ENCODE results near the gene GOLGA3.

Gene GOLGA3

DNA sequence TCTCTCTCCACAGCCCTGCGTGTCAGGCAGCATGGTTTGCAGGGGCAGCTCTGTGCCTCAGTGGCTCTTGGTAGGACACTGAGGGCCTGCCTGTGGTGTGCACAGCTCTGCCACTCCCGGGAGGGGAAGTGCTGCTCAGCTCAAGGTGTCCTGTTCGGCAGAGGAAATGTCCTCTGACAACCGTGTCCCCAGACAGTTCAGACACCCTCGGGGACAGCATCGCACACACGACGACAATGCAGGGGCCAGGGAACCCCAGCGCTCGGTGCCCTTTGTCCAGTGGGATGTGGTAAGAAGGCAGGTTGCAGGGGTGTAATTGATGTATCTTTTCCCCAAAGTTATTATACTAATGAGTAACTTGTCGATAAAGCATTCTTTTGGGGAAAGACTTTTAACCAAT lies 81.3 kb downstream of the GOLGA3 start:
- DNase-seq = no peak

DNA sequence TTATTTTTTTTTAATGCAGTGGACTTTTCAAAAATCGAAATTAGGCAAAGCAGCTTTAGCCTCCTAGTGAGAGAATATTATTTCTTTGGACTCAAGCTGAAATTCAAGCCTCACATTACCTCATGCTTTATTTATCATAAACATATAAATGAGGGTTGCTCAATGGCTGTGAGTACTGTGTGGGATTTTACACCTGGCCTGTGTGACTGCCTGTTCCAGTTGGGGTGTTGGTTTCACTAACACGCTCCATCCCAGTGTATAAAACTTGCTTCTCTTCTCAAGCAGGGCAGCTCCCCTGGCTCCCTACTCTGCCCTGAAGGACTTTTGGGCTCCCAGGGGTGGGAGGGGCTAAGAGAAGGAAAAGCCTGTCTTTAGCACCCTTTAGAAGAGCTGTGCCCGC lies 82.1 kb downstream of the GOLGA3 start:
- DNase-seq = no peak

DNA sequence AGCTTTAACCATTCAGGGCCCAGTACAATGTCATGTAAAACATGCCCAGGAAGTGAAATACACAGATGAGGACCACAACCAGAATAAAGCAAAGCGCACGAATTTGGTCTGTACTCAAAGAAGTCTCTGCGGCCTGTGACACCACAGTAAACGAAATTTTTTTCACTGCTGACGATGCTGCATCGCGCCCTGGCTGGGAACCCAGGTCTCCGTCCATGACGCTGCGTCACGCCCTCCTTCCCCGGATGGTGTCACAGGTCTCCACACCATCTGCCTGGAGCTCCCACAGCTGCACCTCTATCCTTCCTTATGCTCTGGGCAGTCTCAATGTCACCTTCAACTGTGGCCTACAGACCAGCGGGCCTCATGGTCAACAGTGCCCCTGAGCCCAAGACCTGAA lies 84.8 kb downstream of the GOLGA3 start:
- no peak for DNase-seq

DNA sequence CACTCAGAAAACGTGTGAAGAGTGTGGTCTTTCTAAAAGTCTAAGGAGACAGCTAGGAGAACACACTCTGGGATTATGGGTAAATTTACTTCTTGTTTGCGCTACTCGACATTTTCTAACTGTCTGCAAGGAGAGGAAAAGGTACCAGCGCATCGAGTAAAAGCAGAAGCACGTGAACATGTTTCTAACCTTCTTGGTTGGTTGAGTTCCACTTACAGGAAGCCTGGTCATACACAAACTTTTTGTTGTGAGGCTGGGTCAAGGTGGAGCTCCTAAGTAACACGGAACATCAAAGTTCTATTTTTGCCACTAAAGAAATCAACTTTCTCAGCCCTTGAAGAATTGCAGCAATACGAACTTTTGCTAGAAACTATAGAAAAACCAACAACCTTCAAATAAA lies 87.0 kb downstream of the GOLGA3 start:
- no peak for DNase-seq

DNA sequence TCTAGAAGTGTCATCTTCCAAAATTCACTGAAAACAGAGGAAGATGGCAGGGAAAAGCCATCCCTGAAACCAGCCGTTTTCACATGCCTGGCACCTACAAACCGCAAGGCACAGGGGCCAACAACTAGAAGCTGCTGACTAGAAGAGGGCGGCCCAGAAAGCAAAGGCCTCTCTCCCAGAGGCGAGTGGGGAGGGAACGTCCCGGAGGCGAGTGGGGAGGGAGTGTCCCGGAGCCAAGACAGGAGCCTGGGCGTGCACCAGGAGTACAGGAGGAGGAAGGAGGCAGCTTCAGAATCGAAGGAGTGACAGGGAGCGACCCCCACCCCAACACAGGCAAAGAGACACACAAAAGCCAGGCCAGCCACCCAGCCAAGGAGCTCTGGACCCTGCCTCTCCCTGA lies 88.0 kb downstream of the GOLGA3 start:
- no peak for DNase-seq

DNA sequence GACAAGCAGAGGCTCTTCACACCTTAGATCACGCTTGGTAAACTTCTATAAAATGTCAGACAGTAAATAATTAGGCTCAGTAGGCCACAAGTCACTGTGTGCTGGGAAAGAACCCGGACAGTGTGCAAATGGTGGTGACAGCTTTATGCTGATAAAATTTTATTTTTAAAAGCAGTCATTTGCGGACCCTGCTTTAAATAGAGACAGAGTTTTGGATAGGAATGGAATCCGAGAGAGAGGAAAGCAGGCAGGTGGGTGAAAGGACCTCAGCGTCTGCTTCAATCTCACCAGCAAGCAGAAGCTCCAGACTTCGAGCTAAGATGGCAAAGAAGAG lies 88.4 kb downstream of the GOLGA3 start:
- no peak for DNase-seq

DNA sequence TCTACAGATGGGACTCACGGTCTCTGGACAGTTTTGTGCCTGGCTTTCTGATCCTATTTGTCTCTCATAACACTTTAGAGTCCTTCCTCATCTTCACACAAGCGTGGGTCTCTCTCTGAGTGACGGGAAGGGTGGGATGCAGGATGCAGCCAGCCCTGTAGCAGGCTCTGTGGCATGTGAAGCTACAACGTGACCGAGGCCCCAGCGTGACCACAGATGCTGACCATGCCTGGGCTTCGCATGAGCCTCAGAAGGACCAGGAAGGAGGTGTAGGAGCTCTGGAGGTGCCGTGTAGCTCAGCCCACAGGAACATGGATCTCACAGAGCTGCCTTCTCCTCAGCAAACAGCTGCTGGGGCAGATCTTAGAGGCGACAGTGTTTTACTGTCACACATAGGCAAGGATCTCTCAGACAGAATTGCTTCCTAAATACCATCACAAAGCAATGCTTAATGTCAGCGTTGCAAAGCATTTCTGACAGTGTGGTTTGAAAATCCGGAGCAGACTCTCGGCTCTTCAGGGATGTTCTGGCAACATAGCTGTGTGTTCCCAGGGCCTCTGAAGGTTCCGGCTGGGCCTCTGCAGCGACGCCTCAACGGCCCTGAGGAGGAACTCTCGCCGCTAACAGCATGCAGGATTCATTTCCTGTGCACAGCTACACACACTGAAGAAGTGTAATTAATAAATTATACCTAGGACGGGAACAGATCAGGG lies 88.9 kb downstream of the GOLGA3 start:
- no peak for DNase-seq

DNA sequence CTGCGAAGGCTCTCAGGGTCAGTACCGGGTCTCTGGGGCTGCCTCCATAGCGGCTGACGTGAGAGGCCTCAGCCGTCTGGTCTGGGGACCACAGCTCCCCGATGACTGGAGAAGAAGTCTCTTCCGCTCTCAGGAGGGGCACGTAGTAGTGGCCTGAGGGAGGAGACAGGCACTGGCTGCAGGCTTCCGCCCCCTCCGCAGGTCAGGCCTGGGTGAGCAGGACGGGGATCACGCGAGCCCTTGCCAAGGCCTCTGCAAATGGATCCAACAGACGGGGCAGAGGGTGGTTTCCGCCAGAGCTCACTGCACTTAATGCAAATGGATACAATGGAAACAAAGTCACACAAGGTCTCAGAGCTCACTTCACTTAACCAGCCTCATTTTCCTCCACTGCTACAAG lies 91.8 kb downstream of the GOLGA3 start:
- DNase-seq = no peak

DNA sequence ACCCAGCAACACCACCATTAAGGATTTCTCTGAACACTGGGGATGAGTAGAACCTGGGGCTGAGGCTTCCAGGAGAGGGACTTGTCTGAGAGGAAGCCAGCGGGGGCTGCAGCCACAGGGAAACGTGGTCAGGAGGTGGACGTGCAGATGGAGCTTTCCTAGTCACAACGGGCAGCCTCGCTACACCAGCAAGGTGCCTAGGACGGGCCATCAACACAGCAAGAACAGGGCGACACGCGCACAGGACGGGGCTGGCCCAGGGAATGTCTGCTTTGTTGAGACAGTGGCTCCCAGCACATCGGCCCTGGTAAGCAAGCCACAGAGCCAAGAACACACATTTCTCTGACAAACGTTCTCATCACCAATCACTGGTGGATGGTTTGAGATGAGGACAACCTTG lies 92.3 kb downstream of the GOLGA3 start:
- DNase-seq = no peak

DNA sequence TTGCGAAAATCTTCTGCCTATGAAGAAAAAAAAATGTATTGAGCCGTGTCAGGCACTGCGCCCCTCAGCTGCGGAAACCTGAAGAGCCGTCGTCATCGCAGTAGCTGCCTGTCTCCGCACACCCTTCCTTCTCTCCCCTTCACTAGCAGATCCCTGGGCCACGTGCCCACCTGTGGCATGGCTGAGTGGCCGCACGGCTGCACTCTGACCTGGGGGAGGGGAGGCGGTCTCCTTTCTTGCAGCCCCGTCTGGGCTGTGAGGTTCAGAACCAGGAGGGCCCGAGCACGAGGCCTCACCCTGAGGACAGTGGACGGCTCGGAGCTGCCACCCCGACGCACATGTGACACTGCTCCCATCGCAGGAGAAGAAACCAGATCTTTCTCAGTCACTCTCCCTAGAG lies 93.2 kb downstream of the GOLGA3 start:
- DNase-seq = no peak

DNA sequence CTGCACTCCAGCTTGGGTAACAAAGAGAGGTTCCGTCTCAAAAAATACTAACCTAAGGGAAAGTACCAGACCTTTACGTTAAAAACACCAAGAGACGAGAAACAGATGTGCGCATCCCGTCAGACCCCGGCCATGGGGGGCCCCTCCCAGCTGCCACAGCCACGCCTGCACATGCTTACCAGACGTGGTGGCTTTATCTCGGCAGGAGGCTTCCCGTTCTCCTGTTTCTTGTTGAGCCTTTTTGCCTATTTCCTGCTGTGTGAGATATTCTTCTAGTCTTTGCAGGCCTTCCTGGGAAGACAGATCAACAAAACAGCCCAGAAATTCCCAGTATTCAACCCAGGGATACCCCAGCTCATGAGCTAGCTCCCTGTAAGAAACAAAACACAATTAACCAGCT lies 94.5 kb downstream of the GOLGA3 start:
- no peak for DNase-seq

DNA sequence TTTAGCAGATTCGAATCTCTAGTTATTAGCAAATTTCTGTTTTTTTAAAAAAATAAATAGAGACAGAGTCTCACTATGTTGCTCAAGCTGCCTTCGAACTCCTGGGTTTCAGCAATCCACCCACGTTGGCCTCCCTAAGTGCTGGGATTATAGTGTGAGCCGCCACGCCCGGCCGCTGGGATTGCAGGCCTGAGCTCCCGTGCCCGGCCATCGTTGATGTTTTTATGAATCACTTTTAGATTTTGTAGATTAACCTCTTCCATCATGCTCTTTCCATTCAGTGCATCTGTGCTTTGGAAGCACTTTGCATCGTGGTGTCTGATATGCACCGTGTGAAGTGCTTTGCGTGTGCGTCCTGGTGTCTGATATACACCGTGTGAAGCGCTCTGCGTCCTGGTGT lies 97.1 kb downstream of the GOLGA3 start:
- DNase-seq = no peak

DNA sequence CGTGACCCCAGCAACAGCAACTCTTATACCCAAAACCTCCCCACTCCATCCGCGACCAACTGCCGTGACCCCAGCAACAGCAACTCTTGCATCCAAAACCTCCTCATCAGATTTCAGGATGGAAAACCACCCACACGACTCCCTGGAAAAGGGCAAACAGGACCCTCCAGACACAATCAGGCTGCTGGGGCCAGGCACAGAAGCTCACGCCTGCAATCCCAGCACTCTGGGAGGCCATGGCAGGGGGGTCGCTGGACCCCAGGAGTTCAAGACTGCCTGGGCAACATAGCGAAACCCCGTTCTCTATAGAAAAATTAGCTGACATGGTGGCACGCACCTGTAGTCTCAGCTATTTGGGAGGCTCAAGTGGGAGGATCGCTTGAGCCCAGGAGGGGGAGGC lies 98.3 kb downstream of the GOLGA3 start:
- DNase-seq = no peak

DNA sequence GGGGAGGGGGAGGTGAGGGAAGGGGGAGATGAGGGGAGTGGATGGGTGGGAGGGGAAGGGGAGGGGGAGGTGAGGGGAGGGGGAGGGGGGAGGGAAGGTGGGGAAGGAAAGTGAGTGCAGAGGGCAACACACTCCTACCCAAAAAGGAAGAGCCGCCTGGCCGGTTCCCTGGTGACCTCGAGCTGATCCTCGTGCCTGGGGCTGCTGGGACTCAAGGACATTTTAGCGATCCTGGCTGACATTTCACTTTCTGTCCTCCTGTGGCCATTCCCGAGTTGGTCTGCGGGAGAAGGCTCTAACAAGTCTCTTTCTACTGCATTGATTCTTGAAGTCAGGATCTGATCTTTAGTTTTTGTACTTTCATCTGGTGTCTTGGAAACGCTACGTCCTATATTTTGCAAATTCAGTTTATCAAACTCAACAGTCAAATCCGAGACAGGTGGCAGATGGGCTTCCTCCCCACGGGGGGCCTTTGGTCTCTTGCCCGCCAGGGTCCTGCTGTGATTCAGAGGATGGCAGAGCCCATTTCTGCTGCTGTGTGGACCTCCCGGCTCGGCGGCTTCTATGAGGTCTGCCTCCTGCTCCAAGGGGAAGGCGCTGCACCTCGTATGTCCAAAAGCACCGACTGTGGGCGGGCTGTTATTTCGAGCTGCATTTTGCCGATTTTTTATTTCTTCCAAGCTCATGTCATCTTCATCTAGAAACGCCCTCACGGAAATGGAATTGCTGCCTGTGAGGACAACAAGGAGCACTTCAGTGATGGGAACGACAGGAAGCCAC lies 98.9 kb downstream of the GOLGA3 start:
- no peak for DNase-seq

DNA sequence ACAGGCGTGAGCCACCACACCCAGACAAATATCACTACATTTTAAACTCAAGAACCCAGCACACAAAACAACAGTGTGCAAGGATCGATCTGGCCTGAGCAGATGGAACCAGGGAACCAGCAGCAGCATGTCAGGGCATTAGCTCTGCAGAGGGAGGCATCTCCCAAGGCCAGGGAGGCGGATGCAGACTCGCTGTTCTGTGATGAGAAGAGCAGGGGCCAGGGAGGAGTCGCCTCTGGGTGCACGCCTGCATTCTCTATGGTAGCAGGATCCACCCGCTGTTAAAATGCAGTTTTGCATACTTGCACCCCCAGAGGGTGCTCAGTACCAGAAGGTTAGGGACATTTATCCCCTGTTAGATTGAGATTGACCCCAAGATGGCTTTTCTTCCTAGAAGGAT lies 100.2 kb downstream of the GOLGA3 start:
- DNase-seq = no peak

DNA sequence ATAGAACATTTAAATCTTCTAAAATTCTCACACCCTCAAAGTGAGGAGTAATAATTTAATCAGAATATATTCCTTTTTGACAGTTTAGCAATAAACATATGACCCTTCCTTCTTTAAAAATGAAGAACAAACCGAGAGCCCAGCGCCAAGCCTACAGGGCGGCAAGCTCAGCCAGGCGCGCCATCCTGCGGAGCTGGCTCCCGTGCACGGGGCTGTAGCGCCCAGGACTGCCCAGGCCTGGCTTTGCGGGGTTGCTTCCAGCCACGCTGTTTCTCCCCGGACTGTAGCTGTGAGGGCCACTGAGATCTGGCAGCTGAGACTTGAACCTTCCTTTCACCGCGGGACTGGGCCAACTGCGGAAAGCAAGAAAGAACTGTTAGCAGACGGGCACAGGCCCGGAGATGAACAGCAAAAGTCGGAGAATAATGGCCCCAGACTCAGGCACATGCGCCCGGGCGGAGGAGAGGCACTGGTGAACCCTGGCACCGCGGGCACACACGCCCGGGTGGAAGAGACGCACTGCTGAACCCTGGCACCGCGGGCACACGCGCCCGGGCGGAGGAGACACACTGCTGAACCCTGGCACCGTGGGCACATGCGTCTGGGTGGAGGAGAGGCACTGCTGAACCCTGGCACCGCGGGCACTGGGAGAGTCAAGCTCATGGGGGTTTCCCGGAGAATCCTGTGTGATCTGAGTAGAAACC lies 101.4 kb downstream of the GOLGA3 start:
- DNase-seq = no peak

DNA sequence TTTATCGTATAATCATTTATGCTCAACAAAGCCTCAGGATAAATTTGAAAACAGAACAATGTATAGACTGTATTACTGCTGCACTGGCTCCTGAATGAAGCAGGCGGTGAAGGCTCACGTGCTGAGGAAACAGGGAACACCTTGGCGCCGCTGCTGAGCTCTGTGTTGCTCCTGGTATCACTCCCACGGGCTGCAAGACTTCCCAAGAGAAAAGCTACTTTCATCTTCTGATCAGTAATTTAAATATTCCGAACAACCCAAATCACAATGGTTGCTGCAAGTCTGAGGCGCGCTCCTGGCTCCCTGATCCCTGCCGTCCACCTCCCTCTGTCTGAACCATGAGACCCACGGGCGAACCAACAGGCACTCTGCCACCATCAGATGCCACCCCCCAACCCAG lies 102.3 kb downstream of the GOLGA3 start:
- no peak for DNase-seq

DNA sequence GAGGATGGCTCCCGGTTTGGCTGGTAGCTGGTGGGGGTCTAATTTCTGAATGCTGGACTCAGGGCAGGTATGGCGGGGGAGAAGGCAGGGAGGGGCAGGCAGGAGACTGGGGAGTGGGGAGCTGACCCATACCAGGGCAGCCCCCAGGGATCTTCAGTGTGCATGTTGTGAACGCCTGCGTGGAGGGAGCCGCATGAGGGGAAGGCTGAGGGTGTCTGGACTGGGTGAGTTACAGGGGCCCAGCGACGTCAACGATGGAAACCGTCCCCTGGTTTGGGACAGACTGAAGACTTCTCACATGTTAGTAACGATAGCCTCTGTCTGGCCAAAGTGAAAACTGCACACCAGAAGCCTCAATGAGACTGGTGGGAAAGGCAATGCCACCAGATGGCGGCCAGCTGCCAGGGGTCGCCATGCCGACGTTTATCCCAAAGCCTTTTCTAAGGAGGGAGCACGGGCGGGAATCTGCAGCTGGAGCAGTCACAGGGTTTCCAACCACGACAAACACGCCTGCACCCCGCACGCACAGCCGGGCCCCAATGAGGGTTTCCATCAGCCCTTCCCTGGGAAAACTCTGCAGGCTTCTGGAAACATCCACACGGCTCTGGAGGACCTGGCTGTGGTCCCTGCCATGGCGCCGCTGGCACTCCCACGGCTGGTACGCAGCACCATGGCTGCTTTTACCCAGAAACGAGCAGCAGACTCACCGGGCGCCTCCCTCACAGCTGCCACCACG lies 104.0 kb downstream of the GOLGA3 start:
- no peak for DNase-seq

DNA sequence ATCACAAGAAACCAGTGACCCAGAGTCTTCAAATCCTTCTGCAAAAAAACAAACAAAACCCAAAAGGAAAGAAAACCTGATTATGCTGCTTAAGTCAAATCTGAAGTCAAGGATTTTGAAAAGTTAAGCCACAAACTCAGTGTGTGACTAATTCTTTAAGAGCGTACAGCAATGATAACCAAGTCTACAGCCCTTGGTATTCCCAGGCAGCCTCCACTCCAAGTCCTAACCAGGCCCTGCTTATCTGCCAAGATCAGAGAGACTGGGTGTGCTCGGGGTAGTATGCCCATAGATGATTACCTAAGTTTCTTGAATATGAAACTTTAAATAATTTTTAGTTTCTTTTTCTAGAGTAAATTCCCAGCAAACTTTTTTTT lies 104.9 kb downstream of the GOLGA3 start:
- no peak for DNase-seq

DNA sequence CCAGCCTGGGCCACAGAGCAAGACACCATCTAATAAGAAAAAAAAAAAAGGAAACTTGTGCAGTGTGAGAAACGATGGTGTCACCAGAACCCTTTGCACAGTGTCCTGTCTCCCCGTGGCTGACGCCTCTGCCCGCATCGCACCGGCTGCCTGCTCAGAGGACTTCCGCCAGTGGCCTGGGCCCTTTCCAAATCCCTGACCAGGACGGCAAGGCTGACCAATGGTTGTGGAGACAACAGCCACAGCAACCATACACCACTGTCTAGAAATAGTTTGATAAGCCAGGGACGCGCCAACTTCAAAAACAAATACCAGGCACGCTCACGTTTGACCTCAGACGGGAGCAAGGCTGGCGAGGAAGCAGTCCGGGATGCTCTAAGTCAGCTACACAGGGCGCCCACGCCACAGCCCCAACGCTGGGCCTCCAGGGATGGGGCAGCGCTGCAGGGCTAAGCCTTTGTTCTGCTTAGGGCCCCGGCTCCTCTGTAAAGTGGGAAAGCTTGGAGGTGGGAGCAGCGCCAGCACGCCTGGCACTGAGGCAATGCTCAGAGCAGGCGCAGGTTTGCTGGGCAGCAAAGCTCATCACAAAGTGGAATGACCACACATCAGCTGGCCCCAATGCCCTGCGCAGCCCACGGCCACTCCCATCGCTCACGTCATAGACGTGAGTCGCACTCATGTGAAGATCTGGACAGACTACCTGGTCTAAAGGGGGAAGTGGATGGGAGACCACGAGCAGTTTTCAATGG lies 105.5 kb downstream of the GOLGA3 start:
- DNase-seq = no peak

DNA sequence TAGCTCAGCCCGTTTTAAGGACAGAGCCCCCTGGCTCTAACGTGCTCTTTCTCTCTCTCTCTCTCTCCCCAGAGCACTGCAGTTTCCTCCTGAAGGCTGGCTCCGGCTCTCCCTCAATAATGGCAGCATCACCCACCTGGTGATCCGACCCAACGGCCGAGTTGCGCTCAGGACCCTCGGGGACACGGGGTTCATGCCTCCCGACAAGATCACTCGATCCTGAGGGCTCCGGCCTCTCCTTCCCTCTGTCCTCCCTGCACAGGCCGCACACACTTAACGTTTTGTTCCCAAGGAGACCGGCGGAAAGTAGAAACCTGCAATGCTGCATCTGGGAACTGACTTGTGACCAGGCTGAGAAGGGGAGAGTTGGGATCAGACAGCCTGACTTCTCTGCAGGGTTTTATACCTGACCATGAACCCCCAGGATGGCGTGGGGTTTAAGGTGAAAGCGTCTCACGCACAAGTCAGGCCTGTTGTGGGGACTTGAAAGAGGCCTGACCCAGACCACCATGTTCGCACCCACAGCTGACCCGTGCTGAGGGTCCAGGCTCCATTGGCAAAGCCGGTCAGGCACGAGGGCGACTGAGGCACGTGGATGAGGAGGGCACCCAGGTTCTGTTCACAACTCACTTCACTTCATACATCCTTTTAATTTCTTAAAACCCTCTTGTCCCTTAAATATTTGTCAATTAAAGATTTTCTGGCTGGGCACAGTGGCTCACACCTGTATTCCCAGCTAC lies 107.9 kb downstream of the GOLGA3 start:
- DNase-seq = no peak

DNA sequence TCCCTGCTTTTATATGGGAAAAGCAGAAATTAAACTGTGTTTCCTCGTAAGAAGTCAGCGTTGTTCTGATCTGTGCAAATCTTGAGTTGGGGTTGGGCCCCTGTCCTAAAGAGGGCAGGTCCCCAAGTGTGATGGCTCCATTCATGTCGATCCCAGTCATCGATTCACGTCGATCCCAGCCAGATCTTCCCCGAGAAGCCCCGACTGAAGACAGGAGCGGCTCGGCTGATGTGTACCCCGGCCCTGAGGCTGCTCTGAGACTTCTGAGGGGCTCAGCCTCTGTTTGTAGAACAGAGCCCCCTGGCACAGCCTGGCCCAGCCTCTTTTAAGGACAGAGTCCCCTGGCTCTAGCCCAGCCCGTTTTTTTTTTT lies 108.7 kb downstream of the GOLGA3 start:
- DNase-seq = no peak
